Posterior vena cava (tissue), 2 donors: ENCODE measurements around the gene RIC1. TPM values are rescaled to one million over a fixed set of nuclear protein-coding genes. Genes with fewer than 3 reads are reported as not detected.
"Not testable (repeated sequence)": the region's sequence is repeated elsewhere in the genome, so short reads cannot be mapped to it uniquely, and the experiment has no call there.

Source experiments
- DNase-seq: peaks from one replicate; pipeline ENCODE4 v3.0.0-alpha.2; 2020; ENCODE audit warnings: low spot score
- intact Hi-C, 2 donors: fragments of 100-400 bp; cut with DNase I; formaldehyde crosslinking; loops; one replicate each; pipeline versions ENCODE4 v1.14.1 to v1.14.2; 2022 to 2023
- total RNA-seq, 2 donors: library from RNA; stranded (reverse); fragmentation: NEBNext Ultra II Directional; extraction: Animal tissue kit (Norgen Biotek cat#: 25700); gene quantifications; one replicate each; pipeline ENCODE4 v1.2.1, GENCODE V29; 2021
- donor health status: DM: yes; HTN: yes; CAD: no.
- donor health status: DM: yes; HTN: yes; CAD: no.

The RIC1 gene
- total RNA-seq, 2 donors from 2014 or later, result 20.2 to 25.2 TPM

- intact Hi-C loops, result no loop called here
- no peak for DNase-seq
Observed at GRCh38 chr9:5651246-5651645, 22.3 kb downstream of the RIC1 start.

GRCh38 chr9:5652821-5653220 is 23.9 kb downstream of the RIC1 start:
- intact Hi-C loops, result no loop called here
- DNase-seq, result no peak

GRCh38 chr9:5662804-5663203 is 33.9 kb downstream of the RIC1 start:
- intact Hi-C loops, DNase-seq: not testable (repeated sequence)

- no peak for DNase-seq
- intact Hi-C loops, result no loop called here
Observed at GRCh38 chr9:5665059-5665458, 36.2 kb downstream of the RIC1 start.

GRCh38 chr9:5667391-5667790 is 38.5 kb downstream of the RIC1 start:
- no peak for DNase-seq
- intact Hi-C loops, result no loop called here

- DNase-seq, result no peak
- intact Hi-C loops, result no loop called here
Observed at GRCh38 chr9:5670079-5670478, 41.2 kb downstream of the RIC1 start.

GRCh38 chr9:5671711-5672353 is 42.9 kb downstream of the RIC1 start:
- intact Hi-C loops, result no loop called here
- no peak for DNase-seq

GRCh38 chr9:5675046-5675445 is 46.1 kb downstream of the RIC1 start:
- DNase-seq, intact Hi-C loops: not testable (repeated sequence)

- intact Hi-C loops, DNase-seq: not testable (repeated sequence)
Observed at GRCh38 chr9:5683591-5683990, 54.7 kb downstream of the RIC1 start.

- intact Hi-C loops, result no loop called here
- DNase-seq, result no peak
Observed at GRCh38 chr9:5684101-5684500, 55.2 kb downstream of the RIC1 start.

GRCh38 chr9:5688109-5688508 is 59.2 kb downstream of the RIC1 start:
- intact Hi-C loops, result no loop called here
- DNase-seq, result no peak

GRCh38 chr9:5690278-5690677 is 61.4 kb downstream of the RIC1 start:
- intact Hi-C loops, result no loop called here
- DNase-seq, result no peak

GRCh38 chr9:5695860-5696259 is 67.0 kb downstream of the RIC1 start:
- intact Hi-C loops, result no loop called here
- DNase-seq, result no peak

- intact Hi-C loops, result no loop called here
- DNase-seq, result no peak
Observed at GRCh38 chr9:5696884-5697283, 68.0 kb downstream of the RIC1 start.

- intact Hi-C loops, result no loop called here
- no peak for DNase-seq
Observed at GRCh38 chr9:5698004-5698403, 69.1 kb downstream of the RIC1 start.

GRCh38 chr9:5698810-5699556 is 70.1 kb downstream of the RIC1 start:
- intact Hi-C loops, result no loop called here
- DNase-seq, result no peak

GRCh38 chr9:5708414-5708813 is 79.5 kb downstream of the RIC1 start:
- intact Hi-C loops, result no loop called here
- no peak for DNase-seq

- intact Hi-C loops, result no loop called here
- DNase-seq, result no peak
Observed at GRCh38 chr9:5712651-5713390, 83.9 kb downstream of the RIC1 start.

GRCh38 chr9:5714501-5715401 is 85.8 kb downstream of the RIC1 start:
- DNase-seq, result no peak
- intact Hi-C loops, result no loop called here
